Activated CD4-positive, alpha-beta T cell treated with anti-CD3 and anti-CD28 coated beads for 48 hours (primary cell): ENCODE results near the gene STX18.
"Not testable (repeated sequence)": the region's sequence is repeated elsewhere in the genome, so short reads cannot be mapped to it uniquely, and the experiment has no call there.

ENCODE experiments used
- DNase-seq: peaks from one replicate; pipeline ENCODE4 v3.0.0-alpha.2; 2020

STX18 gene

GRCh38 chr4:4541661-4542570 is at the start of gene STX18:
STX18 (minus strand) TSS chr4:4542048; CDS start chr4:4541964, 84 bp downstream.
- peak; percentile 92 for DNase-seq

GRCh38 chr4:4591071-4591470 is 49.2 kb upstream of the STX18 start:
- DNase-seq, result no peak

- no peak for DNase-seq
Measured at GRCh38 chr4:4590546-4590945, 48.7 kb upstream of the STX18 start.

- DNase-seq, result no peak
Measured at GRCh38 chr4:4585012-4585670, 43.3 kb upstream of the STX18 start.

- DNase-seq, result no peak
Measured at GRCh38 chr4:4583606-4584005, 41.8 kb upstream of the STX18 start.

- no peak for DNase-seq
Measured at GRCh38 chr4:4582653-4583052, 40.8 kb upstream of the STX18 start.

- no peak for DNase-seq
Measured at GRCh38 chr4:4580494-4580893, 38.6 kb upstream of the STX18 start.

- no peak for DNase-seq
Measured at GRCh38 chr4:4578981-4579380, 37.1 kb upstream of the STX18 start.

- no peak for DNase-seq
Measured at GRCh38 chr4:4577359-4577875, 35.6 kb upstream of the STX18 start.

- DNase-seq, result peak; percentile 73
Measured at GRCh38 chr4:4575284-4576211, 33.7 kb upstream of the STX18 start.

GRCh38 chr4:4574792-4575191 is 32.9 kb upstream of the STX18 start:
- no peak for DNase-seq

- DNase-seq, result no peak
Measured at GRCh38 chr4:4574052-4574451, 32.2 kb upstream of the STX18 start.

- DNase-seq, result no peak
Measured at GRCh38 chr4:4572821-4573220, 31.0 kb upstream of the STX18 start.

- DNase-seq, result not testable (repeated sequence)
Measured at GRCh38 chr4:4569861-4570260, 28.0 kb upstream of the STX18 start.

GRCh38 chr4:4568806-4569427 is 27.1 kb upstream of the STX18 start:
- no peak for DNase-seq

- not testable (repeated sequence) for DNase-seq
Measured at GRCh38 chr4:4566359-4566758, 24.5 kb upstream of the STX18 start.

- DNase-seq, result no peak
Measured at GRCh38 chr4:4564522-4564921, 22.7 kb upstream of the STX18 start.

- no peak for DNase-seq
Measured at GRCh38 chr4:4560642-4561041, 18.8 kb upstream of the STX18 start.

GRCh38 chr4:4560136-4560535 is 18.3 kb upstream of the STX18 start:
- DNase-seq, result no peak

GRCh38 chr4:4559596-4559995 is 17.7 kb upstream of the STX18 start:
- no peak for DNase-seq

GRCh38 chr4:4558881-4559280 is 17.0 kb upstream of the STX18 start:
- no peak for DNase-seq

GRCh38 chr4:4555916-4556315 is 14.1 kb upstream of the STX18 start:
- DNase-seq, result no peak
